Globus pallidus (tissue), 1 donor: ENCODE results near the gene IGF2BP3.

ENCODE experiments used
- DNase-seq: peaks from one replicate; pipeline ENCODE4 v3.0.0-alpha.2; 2015; ENCODE audit warnings: low spot score

Gene IGF2BP3

DNA sequence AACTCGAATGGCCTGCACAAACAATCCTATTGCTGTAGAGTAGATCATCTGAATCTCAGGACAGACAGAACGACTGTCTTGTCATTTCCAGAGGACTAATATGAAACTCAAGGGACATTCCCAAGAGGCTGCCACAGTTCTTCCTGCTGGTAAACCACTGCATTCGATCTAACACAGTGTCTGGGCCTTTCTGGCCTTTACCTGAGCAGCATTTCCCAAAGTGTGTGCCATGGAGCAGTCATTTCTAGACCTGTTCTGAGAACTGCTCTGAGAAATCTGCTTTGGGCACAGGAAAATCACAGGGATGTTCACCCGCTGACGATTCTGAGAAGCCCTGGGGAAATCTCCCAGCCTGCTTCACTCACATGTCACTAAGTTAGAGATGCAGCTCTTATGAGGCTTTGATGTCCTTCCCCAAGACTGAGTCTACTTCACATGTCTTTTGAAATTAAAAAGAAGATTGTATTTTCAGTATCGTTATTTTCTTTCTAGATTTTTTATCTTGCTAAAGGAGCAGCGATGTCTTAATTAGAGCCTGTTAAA is 205.3 kb downstream of the IGF2BP3 start:
- DNase-seq: no peak

DNA sequence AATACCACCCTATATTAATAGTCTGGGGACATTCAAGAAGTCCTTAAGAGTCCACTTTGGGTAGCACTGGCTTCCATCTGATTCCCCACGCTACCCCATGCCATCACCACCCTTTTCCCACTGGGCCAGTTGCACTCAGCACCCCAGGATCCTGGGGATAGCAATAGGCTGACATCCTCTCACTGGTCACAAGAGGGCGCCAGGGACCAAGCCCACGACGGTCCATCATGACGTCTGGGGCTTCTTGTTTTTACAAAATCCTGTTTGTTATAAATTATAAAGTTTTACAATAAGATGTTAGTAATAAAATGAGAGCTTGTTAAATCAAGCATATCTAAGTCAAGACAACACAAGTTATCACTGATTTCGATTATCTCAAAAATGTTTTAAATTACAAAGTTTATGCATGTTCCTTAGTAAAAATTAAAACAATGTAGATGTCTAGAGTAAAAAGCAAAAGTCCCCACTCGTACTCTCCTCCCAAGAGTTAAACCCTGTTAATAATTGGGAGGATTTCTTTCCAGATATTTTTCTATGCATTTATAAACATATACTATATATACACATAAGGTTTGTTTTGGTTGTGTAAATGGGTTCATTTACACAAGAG is 208.3 kb downstream of the IGF2BP3 start:
- peak; percentile 62 for DNase-seq

DNA sequence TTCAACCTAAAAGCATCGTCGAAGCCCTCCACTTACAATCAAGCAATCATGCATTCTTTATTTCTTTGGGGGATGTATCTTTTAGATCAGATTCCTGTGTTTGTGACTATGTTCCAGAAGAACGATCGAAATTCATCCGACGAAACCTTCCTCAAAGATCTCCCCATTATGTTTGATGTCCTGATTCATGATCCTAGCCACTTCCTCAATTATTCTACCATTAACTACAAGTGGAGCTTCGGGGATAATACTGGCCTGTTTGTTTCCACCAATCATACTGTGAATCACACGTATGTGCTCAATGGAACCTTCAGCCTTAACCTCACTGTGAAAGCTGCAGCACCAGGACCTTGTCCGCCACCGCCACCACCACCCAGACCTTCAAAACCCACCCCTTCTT is 209.9 kb downstream of the IGF2BP3 start:
- DNase-seq: no peak
